Tibial nerve (tissue), 4 donors: ENCODE results near the gene PRRG1.

Experiments used
- EP300 ChIP-seq, 2 donors: sonication (generic); formaldehyde crosslinking; IDR thresholded peaks; one replicate each; pipeline ENCODE4 v1.6.1; 2017; ENCODE audit warnings: antibody characterized with exemption in 2 of 2, mild to moderate bottlenecking in 1 of 2
- POLR2A ChIP-seq, 2 donors: fragments of 450-650 bp; IDR thresholded peaks; one replicate each; pipeline ENCODE4 v1.6.1; 2017; ENCODE audit warnings: antibody characterized with exemption in 2 of 2, mild to moderate bottlenecking in 2 of 2, moderate library complexity in 2 of 2
- TF ChIP-seq, protein P1 (sequence below), 5 experiments: fragments of 200-600 bp in 3 of 5; fragments of 450-650 bp in 2 of 5; sonication (generic) in 3 of 5; IDR thresholded peaks; one replicate each; pipeline ENCODE4 v1.5.1; 2016 to 2019; ENCODE audit warnings: antibody characterized with exemption in 5 of 5, mild to moderate bottlenecking in 3 of 5, moderate library complexity in 2 of 5

DNA sequence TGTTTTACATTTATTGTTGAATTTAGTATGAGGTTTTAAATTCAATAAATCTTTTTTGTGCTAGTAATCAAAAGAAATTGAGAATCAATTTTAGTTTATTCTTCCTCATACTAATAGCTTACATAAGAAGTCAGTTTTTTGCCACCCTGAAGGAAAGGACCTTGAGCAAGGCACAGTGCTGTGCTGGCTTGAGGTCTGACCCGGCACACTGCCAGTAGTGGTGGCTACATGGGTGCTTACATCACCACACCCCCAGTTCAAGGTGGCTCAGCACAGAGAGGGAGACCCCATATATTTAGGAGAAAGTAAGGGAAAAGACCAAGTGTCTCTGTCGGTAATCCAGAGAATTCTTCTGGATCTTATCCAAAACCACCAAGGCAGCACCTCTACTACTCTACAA lies 136.3 kb downstream of the PRRG1 start:
- TF ChIP-seq POLR2A (IDR thresholded peaks at IDR 0.05) = no peak
- TF ChIP-seq, protein P1, sequence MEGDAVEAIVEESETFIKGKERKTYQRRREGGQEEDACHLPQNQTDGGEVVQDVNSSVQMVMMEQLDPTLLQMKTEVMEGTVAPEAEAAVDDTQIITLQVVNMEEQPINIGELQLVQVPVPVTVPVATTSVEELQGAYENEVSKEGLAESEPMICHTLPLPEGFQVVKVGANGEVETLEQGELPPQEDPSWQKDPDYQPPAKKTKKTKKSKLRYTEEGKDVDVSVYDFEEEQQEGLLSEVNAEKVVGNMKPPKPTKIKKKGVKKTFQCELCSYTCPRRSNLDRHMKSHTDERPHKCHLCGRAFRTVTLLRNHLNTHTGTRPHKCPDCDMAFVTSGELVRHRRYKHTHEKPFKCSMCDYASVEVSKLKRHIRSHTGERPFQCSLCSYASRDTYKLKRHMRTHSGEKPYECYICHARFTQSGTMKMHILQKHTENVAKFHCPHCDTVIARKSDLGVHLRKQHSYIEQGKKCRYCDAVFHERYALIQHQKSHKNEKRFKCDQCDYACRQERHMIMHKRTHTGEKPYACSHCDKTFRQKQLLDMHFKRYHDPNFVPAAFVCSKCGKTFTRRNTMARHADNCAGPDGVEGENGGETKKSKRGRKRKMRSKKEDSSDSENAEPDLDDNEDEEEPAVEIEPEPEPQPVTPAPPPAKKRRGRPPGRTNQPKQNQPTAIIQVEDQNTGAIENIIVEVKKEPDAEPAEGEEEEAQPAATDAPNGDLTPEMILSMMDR (IDR thresholded peaks at IDR 0.05) = no peak
- TF ChIP-seq EP300 (IDR thresholded peaks at IDR 0.05) = no peak
